ENCODE data around the gene GJB1.

GJB1 gene

DNA sequence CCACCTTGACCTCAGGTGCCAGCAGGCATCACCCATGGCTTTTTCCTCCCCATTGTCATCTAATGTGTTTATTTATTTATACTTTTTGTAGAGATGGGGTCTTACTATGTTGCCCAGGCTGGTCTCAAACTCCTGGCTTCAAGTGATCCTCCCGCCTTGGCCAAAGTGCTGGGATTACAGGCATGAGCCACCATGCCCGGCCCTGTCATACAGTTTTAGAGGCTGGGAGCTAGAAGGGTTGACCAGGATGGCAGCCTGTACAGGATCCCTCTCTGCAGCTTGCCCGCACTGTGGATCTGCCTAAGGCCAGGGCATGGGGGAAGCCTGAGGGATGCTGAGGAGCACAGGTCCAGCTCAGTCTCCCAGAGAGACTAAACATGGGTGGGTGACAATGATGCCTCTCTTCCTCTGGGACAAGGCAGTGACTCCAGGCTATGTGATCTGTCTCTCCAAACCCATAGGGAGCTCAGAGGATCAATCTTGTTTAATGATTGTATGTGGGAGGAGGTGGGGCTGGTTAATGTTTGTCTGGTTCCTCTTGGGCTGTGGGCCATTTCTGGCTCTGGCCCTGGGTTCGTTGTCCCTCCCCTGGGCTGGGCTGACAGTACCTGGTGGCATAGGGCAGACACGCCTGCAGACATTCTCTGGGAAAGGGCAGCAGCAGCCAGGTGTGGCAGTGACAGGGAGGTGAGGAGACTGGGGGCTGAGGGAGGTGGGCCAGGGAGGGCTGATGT lies 8.3 kb upstream of the GJB1 start:
- WGBS (ENCODE audit: insufficient coverage, insufficient read length), result no CpG with 5 or more reads among the region's 5 CpGs
- no peak for DNase-seq (ENCODE audit: low read depth, low spot score)
- Histone ChIP-seq H3K27me3 (ENCODE audit: control insufficient read depth, insufficient read depth, low read length) (no peaks in the 10 kb centered on the region), H3K4me3 (ENCODE audit: low read length) (no peak overlapping the region), H3K9me3 (ENCODE audit: control insufficient read depth, insufficient read depth, low read length) (no peaks in the 10 kb centered on the region), H3K4me1 (ENCODE audit: control insufficient read depth, insufficient read depth, low read length) (no peaks in the 10 kb centered on the region), H3K36me3 (ENCODE audit: control insufficient read depth, insufficient read depth, low read length) (no peaks in the 10 kb centered on the region), H3K27ac (ENCODE audit: low read length) (no peak overlapping the region)

DNA sequence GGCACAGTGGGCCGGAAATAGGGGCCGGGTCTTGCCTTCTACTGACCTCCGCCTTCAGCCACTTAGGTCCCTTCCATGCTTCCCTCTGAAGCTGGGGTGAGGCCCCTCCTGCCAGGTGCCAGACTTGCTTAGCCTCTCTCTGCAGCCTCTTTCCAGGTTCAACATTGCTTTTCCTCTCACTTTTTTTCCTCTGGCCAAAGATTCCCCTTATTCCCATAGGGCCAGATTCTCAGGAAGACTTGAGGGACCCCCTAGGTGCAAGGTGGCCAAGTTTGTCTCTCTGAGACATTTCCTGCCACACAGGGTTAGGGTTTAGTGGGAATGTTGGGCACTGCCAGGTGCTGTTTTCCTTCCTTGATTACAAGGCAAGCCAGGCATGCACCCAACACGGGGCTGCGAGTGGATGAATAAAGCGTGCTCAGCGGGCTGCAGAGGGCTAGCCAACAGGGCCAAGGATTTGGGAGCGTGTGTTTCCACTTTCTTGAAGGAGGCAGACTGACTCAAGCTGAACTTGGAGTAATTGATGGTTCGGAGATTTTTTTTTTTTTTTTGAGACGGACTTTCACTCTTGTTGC lies 7.6 kb upstream of the GJB1 start:
- no peaks in the 10 kb centered on the region for H3K36me3 ChIP-seq (ENCODE audit: control insufficient read depth, insufficient read depth, low read length)
- DNase-seq (ENCODE audit: low read depth, low spot score), result no peak
- no peak overlapping the region for H3K4me3 ChIP-seq (ENCODE audit: low read length)
- H3K27me3 ChIP-seq (ENCODE audit: control insufficient read depth, insufficient read depth, low read length), result no peaks in the 10 kb centered on the region
- no CpG with 5 or more reads among the region's 10 CpGs for WGBS (ENCODE audit: insufficient coverage, insufficient read length)
- no peaks in the 10 kb centered on the region for H3K4me1 ChIP-seq (ENCODE audit: control insufficient read depth, insufficient read depth, low read length)
- no peak overlapping the region for H3K27ac ChIP-seq (ENCODE audit: low read length)
- no peaks in the 10 kb centered on the region for H3K9me3 ChIP-seq (ENCODE audit: control insufficient read depth, insufficient read depth, low read length)

DNA sequence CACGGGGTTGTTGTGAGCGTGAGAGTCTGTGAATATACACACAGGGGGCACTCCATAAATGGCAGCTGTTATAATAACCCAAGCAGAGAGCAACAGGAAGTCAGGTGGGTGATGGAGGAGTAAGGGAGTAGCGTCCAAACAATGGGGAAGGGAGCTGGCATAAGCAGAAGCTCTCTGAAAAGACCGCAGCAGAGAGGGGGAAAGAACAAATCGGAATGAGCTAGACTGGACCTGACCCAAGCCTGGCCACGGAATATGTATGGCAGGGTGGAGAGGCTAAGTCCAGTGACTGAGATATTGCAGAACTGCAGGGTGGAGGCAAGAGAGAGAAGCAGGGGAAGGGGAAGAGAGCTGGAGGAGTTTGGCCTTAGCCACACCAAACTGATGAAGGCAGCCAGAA lies 6.5 kb upstream of the GJB1 start:
- H3K27me3 ChIP-seq (ENCODE audit: control insufficient read depth, insufficient read depth, low read length), result no peaks in the 10 kb centered on the region
- no peaks in the 10 kb centered on the region for H3K4me1 ChIP-seq (ENCODE audit: control insufficient read depth, insufficient read depth, low read length)
- H3K9me3 ChIP-seq (ENCODE audit: control insufficient read depth, insufficient read depth, low read length), result no peaks in the 10 kb centered on the region
- H3K4me3 ChIP-seq (ENCODE audit: low read length), result no peak overlapping the region
- H3K27ac ChIP-seq (ENCODE audit: low read length), result no peak overlapping the region
- H3K36me3 ChIP-seq (ENCODE audit: control insufficient read depth, insufficient read depth, low read length), result no peaks in the 10 kb centered on the region
- DNase-seq (ENCODE audit: low read depth, low spot score), result no peak
- no CpG with 5 or more reads among the region's 6 CpGs for WGBS (ENCODE audit: insufficient coverage, insufficient read length)

DNA sequence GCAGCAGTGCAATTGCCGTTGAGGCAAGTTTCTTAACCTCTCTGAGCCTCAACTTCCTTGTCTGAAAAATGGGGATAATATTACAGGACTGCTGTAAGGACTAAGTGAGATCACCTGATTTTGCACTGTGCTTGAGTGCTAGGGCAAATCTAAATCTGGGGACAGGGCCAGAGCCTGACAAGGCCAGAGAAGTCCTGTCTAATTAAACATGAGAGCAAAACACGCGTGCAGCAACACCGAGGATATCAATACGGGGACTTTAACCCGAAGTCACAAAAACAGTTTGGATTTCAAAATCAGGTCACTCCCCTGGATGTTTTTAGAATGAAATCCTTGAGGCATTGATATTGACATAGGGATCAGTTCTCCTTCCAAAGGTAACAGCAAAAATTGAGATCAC lies 5.7 kb upstream of the GJB1 start:
- Histone ChIP-seq H3K4me3 (ENCODE audit: low read length) (no peak overlapping the region), H3K27ac (ENCODE audit: low read length) (no peak overlapping the region), H3K9me3 (ENCODE audit: control insufficient read depth, insufficient read depth, low read length) (no peaks in the 10 kb centered on the region), H3K36me3 (ENCODE audit: control insufficient read depth, insufficient read depth, low read length) (no peaks in the 10 kb centered on the region), H3K4me1 (ENCODE audit: control insufficient read depth, insufficient read depth, low read length) (no peaks in the 10 kb centered on the region), H3K27me3 (ENCODE audit: control insufficient read depth, insufficient read depth, low read length) (no peaks in the 10 kb centered on the region)
- no peak for DNase-seq (ENCODE audit: low read depth, low spot score)
- no CpG with 5 or more reads among the region's 6 CpGs for WGBS (ENCODE audit: insufficient coverage, insufficient read length)

GRCh38 chrX:71221145-71221544 lies 1.9 kb upstream of the GJB1 start:
- Histone ChIP-seq H3K4me1 (ENCODE audit: control insufficient read depth, insufficient read depth, low read length) (no peaks in the 10 kb centered on the region; the same call in 1 of the 2 replicates), H3K27ac (ENCODE audit: low read length) (no peak overlapping the region), H3K27me3 (ENCODE audit: control insufficient read depth, insufficient read depth, low read length) (no peaks in the 10 kb centered on the region), H3K36me3 (ENCODE audit: control insufficient read depth, insufficient read depth, low read length) (no peaks in the 10 kb centered on the region), H3K4me3 (ENCODE audit: low read length) (no peak overlapping the region), H3K9me3 (ENCODE audit: control insufficient read depth, insufficient read depth, low read length) (no peaks in the 10 kb centered on the region)
- WGBS (ENCODE audit: insufficient coverage, insufficient read length), result no CpG with 5 or more reads among the region's 1 CpG
- no peak for DNase-seq (ENCODE audit: low read depth, low spot score)

- no peak overlapping the region for H3K4me3 ChIP-seq (ENCODE audit: low read length)
- no peaks in the 10 kb centered on the region for H3K27me3 ChIP-seq (ENCODE audit: control insufficient read depth, insufficient read depth, low read length)
- H3K4me1 ChIP-seq (ENCODE audit: control insufficient read depth, insufficient read depth, low read length), result no peaks in the 10 kb centered on the region; the same call in 1 of the 2 replicates
- no peak overlapping the region for H3K27ac ChIP-seq (ENCODE audit: low read length)
- no peak for DNase-seq (ENCODE audit: low read depth, low spot score)
- no peaks in the 10 kb centered on the region for H3K9me3 ChIP-seq (ENCODE audit: control insufficient read depth, insufficient read depth, low read length)
- no CpG with 5 or more reads among the region's 32 CpGs for WGBS (ENCODE audit: insufficient coverage, insufficient read length)
- H3K36me3 ChIP-seq (ENCODE audit: control insufficient read depth, insufficient read depth, low read length), result no peaks in the 10 kb centered on the region
These were observed 1.2 kb downstream of the GJB1 start for GRCh38 chrX:71224098-71224708.

DNA sequence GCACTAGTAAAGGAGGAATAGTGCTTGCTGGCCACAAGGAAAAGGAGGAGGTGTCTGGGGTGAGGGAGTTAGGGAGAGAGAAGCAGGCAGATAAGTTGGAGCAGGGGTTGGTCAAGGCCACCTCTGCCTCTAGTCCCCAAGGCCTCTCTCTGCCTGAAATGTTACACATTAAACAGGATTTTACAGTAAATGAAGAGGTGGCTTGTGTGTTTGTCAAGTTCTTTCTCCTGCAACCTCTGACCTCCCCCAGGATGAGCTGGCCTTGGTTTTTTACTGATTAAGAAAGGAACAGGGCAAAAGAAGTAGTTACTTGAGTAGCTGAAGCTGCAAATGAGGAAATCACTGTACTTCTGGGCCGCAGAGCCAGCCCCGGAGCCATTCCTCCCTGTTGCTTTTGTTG lies 2.0 kb downstream of the GJB1 start:
- no peak for DNase-seq (ENCODE audit: low read depth, low spot score)
- Histone ChIP-seq H3K9me3 (ENCODE audit: control insufficient read depth, insufficient read depth, low read length) (no peaks in the 10 kb centered on the region), H3K36me3 (ENCODE audit: control insufficient read depth, insufficient read depth, low read length) (no peaks in the 10 kb centered on the region), H3K4me1 (ENCODE audit: control insufficient read depth, insufficient read depth, low read length) (no peaks in the 10 kb centered on the region; the same call in 1 of the 2 replicates), H3K27me3 (ENCODE audit: control insufficient read depth, insufficient read depth, low read length) (no peaks in the 10 kb centered on the region), H3K4me3 (ENCODE audit: low read length) (no peak overlapping the region), H3K27ac (ENCODE audit: low read length) (no peak overlapping the region)
- whole genome bisulfite sequencing (ENCODE audit: insufficient coverage, insufficient read length), result no CpG with 5 or more reads among the region's 2 CpGs

DNA sequence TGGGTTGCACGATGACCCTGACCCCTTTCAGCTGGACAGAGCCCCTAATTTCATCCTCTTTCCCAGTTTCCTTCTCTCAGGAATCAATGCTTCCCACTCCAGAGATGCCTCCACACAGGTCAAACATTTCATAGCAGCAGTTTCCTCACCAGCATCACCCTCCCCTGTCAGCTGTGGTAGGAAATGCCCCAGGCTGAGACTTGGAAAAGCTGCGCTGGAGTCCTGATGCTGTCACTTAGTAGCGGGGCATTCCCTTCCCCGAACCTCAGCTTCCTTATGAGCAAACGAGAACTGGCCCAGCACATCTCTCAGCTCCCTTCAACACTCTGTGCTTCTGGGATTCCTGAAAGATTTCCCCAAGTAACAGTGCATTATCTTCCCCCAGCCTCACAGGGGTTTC lies 2.7 kb downstream of the GJB1 start:
- Histone ChIP-seq H3K27me3 (ENCODE audit: control insufficient read depth, insufficient read depth, low read length) (no peaks in the 10 kb centered on the region), H3K36me3 (ENCODE audit: control insufficient read depth, insufficient read depth, low read length) (no peaks in the 10 kb centered on the region), H3K4me3 (ENCODE audit: low read length) (no peak overlapping the region), H3K27ac (ENCODE audit: low read length) (no peak overlapping the region), H3K9me3 (ENCODE audit: control insufficient read depth, insufficient read depth, low read length) (no peaks in the 10 kb centered on the region), H3K4me1 (ENCODE audit: control insufficient read depth, insufficient read depth, low read length) (no peaks in the 10 kb centered on the region; the same call in 1 of the 2 replicates)
- no peak for DNase-seq (ENCODE audit: low read depth, low spot score)
- no CpG with 5 or more reads among the region's 5 CpGs for WGBS (ENCODE audit: insufficient coverage, insufficient read length)

GRCh38 chrX:71227370-71228062 lies 4.5 kb downstream of the GJB1 start:
- Histone ChIP-seq H3K36me3 (ENCODE audit: control insufficient read depth, insufficient read depth, low read length) (no peaks in the 10 kb centered on the region), H3K27me3 (ENCODE audit: control insufficient read depth, insufficient read depth, low read length) (no peaks in the 10 kb centered on the region), H3K27ac (ENCODE audit: low read length) (no peak overlapping the region), H3K9me3 (ENCODE audit: control insufficient read depth, insufficient read depth, low read length) (no peaks in the 10 kb centered on the region), H3K4me1 (ENCODE audit: control insufficient read depth, insufficient read depth, low read length) (no peaks in the 10 kb centered on the region; the same call in none of the 2 replicates), H3K4me3 (ENCODE audit: low read length) (no peak overlapping the region)
- no CpG with 5 or more reads among the region's 5 CpGs for WGBS (ENCODE audit: insufficient coverage, insufficient read length)
- no peak for DNase-seq (ENCODE audit: low read depth, low spot score)

- no peaks in the 10 kb centered on the region for H3K9me3 ChIP-seq (ENCODE audit: control insufficient read depth, insufficient read depth, low read length)
- no peaks in the 10 kb centered on the region; the same call in none of the 2 replicates for H3K4me1 ChIP-seq (ENCODE audit: control insufficient read depth, insufficient read depth, low read length)
- H3K36me3 ChIP-seq (ENCODE audit: control insufficient read depth, insufficient read depth, low read length), result no peaks in the 10 kb centered on the region
- no peak for DNase-seq (ENCODE audit: low read depth, low spot score)
- WGBS (ENCODE audit: insufficient coverage, insufficient read length), result no CpG with 5 or more reads among the region's 1 CpG
- H3K27ac ChIP-seq (ENCODE audit: low read length), result no peak overlapping the region
- no peak overlapping the region for H3K4me3 ChIP-seq (ENCODE audit: low read length)
- no peaks in the 10 kb centered on the region for H3K27me3 ChIP-seq (ENCODE audit: control insufficient read depth, insufficient read depth, low read length)
These were observed 5.1 kb downstream of the GJB1 start for GRCh38 chrX:71228063-71228642.
